ENCODE measurements around the gene LACTBL1.

LACTBL1 gene

DNA sequence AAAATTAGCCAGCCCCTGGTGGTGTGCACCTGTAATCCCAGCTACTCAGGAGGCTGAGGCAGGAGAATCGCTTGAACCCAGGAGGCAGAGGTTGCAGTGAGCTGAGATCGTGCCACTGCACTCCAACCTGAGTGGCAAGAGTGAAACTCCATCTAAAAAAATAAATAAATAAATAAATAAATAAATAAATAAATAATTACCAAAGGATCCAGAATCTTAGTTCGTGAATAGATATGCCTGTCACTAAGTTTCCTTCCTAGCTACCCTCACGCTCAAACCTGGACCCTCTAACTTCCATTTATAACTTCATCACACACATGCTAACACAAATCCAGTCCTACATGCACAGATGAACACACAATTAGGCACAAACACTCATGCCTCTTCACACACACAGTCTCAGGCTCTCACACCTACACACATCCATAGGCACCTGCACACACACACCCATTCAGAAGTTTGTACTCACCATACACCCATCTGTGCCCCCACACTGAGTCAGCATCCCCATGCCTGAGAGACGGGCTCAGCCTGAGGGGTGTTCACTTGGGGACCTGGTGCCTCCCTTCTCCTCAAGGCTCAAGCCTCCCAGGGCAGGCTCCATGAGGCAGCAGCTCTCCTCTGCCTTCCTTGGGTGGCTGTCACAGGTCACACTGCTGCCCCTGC lies 61.5 kb downstream of the LACTBL1 start:
- DNase-seq, result no peak

DNA sequence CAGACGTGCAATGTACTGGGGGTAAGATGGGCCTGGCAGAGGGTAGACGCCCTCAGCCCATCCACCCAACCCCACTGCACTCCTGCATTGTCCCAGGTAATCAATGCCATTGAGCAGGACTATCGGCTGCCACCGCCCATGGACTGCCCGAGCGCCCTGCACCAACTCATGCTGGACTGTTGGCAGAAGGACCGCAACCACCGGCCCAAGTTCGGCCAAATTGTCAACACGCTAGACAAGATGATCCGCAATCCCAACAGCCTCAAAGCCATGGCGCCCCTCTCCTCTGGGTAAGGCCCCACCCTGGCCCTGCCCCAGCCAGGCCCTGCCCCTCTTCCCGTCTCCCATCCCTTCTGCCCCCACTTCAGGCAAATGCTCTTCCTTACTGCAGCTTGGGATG lies 62.4 kb downstream of the LACTBL1 start:
- no peak for DNase-seq

DNA sequence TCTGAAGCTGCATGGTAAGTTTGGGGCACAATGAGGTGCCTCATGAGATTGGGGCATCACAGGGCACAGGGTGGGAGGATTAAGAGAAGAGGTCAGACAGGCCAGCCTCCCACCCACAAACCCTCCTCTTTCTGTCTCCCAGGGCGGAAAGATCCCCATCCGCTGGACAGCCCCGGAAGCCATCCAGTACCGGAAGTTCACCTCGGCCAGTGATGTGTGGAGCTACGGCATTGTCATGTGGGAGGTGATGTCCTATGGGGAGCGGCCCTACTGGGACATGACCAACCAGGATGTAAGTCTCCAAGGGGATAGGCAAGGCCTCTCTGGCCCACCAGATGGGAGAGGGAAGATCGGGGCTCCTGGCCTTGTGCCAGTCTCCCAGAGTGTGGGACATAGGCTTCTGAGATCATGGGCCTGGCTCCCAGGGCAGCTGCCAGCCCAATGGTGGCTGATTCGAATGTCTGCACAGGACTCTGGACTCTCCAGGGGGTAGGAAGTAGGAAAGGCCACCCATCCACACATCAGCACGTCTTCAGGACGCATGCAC lies 63.7 kb downstream of the LACTBL1 start:
- DNase-seq, result no peak

DNA sequence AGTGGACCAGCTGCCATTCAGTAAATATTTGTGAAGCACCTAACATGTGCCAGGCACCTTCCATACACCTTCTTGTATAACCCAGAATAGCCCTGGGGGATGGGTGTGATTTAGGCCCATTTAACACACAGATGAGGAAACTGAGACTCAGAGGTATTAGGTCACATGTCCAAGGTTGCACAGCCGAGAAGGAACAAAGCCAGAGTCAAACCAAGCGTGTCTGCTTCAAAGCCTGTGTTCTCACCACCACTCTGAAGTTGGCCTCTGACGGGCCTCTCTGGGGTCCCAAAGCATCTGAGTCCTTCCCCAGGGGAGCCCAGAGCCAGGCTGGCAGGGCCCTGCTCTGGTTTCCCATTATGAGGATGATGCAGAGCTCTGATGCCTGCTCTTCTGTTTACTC lies 65.1 kb downstream of the LACTBL1 start:
- no peak for DNase-seq

- no peak for DNase-seq
Measured at GRCh38 chr1:22906968-22907367, 65.7 kb downstream of the LACTBL1 start.

- no peak for DNase-seq
Measured at GRCh38 chr1:22903113-22903512, 69.6 kb downstream of the LACTBL1 start.

Measured in SIG-M5 (cell line).